HG03103 (cell line): ENCODE data around the gene NEB.

ENCODE experiments used
- ATAC-seq: cut with Tn5 transposase; IDR thresholded peaks from one replicate; pipeline ENCODE4 v1.9.1; 2021; ENCODE audit warnings: low read depth; ENCODE audit not compliant: unreplicated experiment

NEB gene, protein sequence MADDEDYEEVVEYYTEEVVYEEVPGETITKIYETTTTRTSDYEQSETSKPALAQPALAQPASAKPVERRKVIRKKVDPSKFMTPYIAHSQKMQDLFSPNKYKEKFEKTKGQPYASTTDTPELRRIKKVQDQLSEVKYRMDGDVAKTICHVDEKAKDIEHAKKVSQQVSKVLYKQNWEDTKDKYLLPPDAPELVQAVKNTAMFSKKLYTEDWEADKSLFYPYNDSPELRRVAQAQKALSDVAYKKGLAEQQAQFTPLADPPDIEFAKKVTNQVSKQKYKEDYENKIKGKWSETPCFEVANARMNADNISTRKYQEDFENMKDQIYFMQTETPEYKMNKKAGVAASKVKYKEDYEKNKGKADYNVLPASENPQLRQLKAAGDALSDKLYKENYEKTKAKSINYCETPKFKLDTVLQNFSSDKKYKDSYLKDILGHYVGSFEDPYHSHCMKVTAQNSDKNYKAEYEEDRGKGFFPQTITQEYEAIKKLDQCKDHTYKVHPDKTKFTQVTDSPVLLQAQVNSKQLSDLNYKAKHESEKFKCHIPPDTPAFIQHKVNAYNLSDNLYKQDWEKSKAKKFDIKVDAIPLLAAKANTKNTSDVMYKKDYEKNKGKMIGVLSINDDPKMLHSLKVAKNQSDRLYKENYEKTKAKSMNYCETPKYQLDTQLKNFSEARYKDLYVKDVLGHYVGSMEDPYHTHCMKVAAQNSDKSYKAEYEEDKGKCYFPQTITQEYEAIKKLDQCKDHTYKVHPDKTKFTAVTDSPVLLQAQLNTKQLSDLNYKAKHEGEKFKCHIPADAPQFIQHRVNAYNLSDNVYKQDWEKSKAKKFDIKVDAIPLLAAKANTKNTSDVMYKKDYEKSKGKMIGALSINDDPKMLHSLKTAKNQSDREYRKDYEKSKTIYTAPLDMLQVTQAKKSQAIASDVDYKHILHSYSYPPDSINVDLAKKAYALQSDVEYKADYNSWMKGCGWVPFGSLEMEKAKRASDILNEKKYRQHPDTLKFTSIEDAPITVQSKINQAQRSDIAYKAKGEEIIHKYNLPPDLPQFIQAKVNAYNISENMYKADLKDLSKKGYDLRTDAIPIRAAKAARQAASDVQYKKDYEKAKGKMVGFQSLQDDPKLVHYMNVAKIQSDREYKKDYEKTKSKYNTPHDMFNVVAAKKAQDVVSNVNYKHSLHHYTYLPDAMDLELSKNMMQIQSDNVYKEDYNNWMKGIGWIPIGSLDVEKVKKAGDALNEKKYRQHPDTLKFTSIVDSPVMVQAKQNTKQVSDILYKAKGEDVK (N-terminal part only)

DNA sequence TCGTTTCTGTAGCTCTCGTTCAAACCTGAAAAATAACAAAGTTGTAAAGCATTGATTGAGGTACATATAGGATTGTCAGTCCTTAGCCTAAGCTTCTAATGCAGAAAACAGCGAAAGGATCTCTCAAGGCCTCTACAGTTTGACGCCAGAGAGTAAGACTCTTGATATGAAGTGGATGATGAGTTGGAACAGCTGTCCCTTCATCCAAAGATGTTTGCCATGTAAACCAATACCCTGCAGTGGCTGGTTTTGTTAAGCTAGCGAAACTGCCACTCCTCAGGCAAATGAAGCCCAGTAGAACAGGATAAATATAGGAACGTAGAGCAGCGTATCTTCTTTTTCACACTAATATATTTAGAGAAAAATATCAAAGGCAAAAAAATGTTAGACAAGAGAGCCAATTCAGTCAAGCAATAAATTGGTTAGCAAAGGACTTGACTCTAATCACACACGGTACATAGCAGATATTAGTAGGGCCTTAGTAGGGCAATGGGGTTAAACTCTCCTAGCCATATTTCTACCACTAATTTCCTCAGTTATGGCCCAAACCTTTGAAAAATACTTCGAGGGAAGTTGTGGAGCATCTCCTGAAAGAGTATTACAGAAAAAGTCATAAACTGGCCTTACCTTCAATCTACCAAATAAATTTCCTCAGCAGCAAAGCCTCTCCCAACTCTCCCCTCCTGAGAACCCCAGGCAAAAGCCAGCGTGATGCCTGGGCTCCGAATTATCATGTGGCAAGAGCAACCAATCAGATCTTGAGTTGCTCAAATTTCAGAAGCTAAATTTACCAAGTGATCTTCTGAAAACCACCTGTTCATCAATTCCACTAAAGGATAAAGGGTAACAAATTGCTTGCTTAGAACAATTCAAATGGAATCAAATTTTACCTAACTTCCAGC lies at the start of gene NEB:
Gene NEB, minus strand, starts transcription at position 706 of the 902 bp plus-strand sequence. CDS start 1,320 bp downstream, outside the sequence.
- no peak for ATAC-seq

- no peak for ATAC-seq
These were observed 48.9 kb upstream of the NEB start for GRCh38 chr2:151783133-151783520.

GRCh38 chr2:151782378-151783132 lies 48.3 kb upstream of the NEB start:
- no peak for ATAC-seq

DNA sequence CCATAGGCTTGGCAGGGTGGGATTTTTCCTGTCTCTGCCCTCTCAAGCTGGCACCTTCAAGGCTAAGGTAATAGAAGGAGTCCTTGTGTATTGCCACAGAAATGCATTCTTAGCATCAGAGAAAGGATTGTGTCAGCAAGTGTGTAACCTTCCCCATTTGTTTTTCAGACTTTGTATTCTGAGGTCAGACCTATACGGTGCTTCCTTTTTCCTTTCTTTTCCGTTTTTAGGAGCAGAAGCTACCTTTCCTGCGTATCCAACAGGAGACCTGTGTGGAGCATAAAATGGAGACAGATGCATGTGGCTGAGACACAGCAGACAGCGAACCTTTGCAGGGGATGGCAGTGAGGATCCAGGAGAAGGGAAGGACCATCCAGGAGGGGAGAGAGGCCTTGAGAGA lies 47.4 kb upstream of the NEB start:
- ATAC-seq, result no peak

- ATAC-seq, result no peak
These were observed 46.7 kb upstream of the NEB start for GRCh38 chr2:151780938-151781337.

DNA sequence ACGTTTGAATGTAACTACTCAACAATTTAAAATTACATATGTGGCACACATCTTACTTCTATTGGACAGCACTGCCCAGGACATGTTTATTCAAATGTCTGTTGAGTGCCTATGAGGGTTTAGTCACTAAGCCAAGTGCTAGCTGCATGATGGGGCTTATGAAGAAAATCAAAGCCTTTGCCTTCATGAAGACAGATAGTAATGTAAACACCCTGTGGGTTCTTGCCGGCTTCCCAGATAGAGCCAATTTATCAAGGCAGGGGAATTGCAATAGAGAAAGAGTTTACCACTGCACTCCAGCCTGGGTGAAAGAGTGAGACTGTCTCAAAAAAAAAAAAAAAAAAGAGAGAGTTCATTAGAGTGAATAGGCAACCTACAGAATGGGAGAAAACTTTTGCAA lies 43.7 kb upstream of the NEB start:
- no peak for ATAC-seq

DNA sequence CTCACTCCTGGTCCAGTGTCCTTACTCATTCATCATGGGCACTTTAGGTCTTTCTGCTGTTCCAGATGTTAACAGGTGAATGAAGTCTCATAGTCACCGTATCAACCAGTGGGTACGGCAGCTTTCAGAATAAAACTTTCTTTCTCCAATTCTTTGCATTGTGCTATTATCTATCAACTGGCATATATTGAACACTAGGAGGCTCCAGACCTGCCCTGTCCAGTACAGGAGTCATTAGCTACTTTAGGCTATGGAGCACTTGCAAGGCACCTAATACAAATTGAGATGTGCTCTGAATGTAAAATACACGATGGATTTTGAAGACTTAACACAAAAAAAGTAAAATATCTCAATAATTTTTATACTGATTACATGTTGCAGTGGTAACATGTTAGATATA lies 43.2 kb upstream of the NEB start:
- ATAC-seq, result no peak

DNA sequence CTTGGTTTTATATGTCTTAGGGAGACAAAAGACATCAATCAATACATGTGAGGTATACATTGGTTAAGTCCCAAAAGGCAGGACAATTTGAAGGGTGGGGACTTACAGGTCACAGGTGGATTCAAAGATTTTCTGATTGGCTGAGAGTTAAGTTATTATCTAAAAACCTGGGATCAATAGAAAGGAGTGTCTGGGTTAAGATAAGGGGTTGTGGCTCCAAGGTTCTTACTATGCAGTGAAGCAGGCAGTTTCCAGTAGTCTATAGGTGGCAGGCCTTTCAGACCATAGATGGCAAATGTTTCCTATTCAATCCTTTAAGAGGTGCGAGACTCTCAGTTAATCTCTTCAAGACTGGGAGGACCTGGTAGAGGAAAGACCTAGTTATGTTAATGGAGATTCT lies 42.1 kb upstream of the NEB start:
- no peak for ATAC-seq

- no peak for ATAC-seq
These were observed 40.9 kb upstream of the NEB start for GRCh38 chr2:151775057-151775740.

- ATAC-seq, result no peak
These were observed 40.2 kb upstream of the NEB start for GRCh38 chr2:151774506-151774905.

DNA sequence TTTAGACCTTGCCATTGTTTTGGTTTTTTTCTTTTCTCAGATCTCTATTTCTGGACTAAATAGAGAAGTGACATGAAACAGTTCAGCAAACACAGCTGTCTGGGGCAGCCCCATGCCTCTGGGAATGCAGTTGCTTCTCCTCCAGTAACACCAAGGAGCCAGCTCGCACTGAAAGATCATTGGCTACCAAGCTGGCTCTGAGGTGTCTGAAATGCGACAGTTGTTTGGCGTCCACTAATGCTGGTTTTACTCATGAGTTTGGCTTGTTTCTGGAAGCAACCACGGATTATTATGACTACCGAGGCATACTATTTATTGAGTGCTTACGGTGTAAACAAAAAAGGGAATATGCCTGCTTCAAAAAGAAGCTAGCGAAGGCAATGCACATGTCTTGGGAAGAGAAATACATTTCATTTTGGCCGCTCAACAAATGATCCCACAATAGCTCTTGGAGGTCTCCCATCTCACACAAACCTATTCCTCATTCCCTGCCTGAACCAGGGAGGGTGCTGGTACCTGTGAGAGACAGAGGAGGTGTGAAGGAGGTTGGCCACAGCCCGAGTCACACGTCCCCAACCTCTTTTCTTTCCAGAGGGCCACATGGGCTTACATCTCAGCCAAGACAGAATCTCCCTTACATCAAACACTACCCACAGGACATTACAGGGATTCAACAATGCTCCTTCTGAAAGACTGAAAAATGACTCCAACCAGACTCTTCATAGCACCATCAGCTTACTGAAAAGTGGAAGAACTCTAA lies 37.5 kb upstream of the NEB start:
- peak; percentile 91 for ATAC-seq

GRCh38 chr2:151770995-151771394 lies 36.7 kb upstream of the NEB start:
- peak; percentile 31 for ATAC-seq

DNA sequence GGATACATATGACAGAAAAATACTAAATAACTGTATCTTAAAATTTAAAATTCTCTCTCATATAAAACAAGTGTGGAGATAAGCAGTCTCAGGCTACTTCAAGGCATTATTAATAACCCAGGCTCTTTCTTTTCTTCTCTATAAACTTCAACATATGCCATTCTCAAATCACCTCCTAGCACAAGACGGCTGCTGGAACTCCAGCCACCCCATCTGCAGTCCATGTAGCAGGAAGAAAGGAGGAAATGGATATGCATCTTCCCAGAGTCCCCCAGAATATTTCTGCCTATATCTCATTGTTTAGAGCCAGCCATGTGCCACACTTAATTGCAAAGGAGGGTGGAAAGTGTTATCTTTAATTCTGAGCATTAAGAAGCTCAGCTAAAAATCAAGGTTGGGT lies 35.3 kb upstream of the NEB start:
- no peak for ATAC-seq

- no peak for ATAC-seq
These were observed 33.3 kb upstream of the NEB start for GRCh38 chr2:151767536-151767935.

DNA sequence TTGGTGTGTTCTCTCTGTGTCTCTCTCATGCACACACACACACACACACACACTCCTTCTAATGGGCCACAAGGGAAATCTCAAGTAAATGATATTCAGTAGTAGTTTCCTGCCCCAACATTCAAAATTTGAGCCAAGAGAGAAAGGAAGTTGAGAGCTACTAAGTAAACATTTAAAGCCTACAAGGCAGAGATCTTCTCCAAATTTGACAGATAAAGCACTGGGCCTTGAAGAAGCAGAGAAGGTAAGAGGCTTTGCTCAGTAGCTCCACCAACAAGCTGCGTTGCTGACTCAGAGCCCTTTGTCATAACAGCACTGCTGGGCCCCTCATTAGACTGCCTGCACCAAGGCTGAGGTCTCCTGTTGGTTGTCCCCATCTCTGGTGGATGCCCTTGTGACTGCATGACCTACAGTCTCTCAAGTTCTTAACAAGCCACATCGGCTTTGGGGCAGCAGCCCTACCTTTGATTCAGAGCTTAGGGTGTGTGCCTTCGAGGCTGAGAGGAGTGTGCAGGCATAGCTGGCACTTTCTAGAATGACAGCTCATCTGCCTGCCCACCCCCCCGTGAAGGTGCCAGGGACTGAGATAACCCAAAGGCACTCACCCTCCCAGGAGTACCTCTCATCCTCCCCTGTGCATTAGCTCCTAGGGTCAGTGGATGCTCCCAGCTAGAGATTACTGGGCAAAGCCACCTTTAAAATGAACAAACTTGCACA lies 32.3 kb upstream of the NEB start:
- ATAC-seq, result peak; percentile 37

- ATAC-seq, result no peak
These were observed 31.6 kb upstream of the NEB start for GRCh38 chr2:151765760-151766410.

DNA sequence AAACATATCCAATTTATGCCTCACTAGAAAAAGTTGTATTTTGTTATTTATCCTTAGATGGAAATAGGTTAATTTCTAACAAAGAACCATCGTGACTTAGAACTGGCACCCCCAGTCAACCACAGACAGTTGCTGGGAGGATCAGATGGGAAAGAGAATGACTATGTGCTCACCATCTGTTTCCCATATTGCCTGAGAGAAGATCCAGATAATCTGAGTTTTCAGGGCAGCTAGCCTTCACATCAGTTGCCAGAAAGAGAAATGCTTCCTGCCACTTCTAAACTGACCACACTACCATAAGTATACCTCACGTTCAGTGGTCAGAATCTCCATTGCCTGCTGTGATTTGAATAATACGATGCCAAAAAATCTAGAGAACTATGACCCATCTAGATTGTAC lies 28.4 kb upstream of the NEB start:
- ATAC-seq, result no peak
